NB4 (cell line): ENCODE results near the gene SMYD3.

Source experiments
- CTCF ChIP-seq: IDR thresholded peaks from one replicate; pipeline ENCODE4 v1.5.1; 2012; ENCODE audit warnings: low read depth, low read length
- POLR2A ChIP-seq: IDR thresholded peaks from 2 replicates; pipeline ENCODE4 v1.6.1; 2011; ENCODE audit warnings: mild to moderate bottlenecking; ENCODE audit not compliant: insufficient read length; ENCODE audit errors: extremely low read depth

GRCh38 chr1:245869847-245870246, 637.2 kb downstream of the SMYD3 start:
- TF ChIP-seq CTCF (no peak), POLR2A (no peak)
